AG10803 (cell line): ENCODE data around the gene FTCD.

Experiments
- DNase-seq: peaks from one replicate; pipeline ENCODE4 v3.0.0; 2010; ENCODE audit warnings: low read depth
- H3K4me3 ChIP-seq: 2 replicates; pipeline ENCODE4 v1.5.1; 2011; ENCODE audit warnings: mild to moderate bottlenecking, low read length, control low read depth
- TF ChIP-seq, protein P1 (sequence below): conservative IDR thresholded peaks from 2 replicates; pipeline ENCODE4 v1.5.1; 2011; ENCODE audit warnings: mild to moderate bottlenecking, low read length, control low read depth, inconsistent platforms

FTCD gene

DNA sequence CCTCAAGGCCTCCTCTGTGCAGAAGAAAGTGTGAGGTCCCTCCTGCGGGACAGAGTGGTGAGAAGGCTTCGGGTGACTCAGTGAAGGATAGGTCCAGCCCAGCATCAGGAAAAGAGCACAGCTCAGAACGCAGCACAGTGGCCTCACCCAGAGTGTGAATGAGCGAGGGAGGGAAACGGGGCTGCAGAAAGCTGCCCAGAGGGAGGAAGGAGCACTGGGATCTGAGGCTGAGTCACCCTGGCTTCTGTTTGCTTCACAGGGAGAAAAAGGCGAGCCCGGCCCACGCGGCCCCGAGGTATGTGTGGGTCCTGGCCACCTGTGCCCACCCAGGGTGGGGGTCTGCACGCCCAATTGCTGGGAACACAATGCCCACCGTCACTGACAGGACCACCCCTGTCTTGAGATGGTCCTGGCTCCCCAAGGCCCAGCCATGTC lies 33.1 kb downstream of the FTCD start:
- H3K4me3 ChIP-seq, result no peak overlapping the region
- peak; percentile 74 for DNase-seq
- TF ChIP-seq, protein P1, sequence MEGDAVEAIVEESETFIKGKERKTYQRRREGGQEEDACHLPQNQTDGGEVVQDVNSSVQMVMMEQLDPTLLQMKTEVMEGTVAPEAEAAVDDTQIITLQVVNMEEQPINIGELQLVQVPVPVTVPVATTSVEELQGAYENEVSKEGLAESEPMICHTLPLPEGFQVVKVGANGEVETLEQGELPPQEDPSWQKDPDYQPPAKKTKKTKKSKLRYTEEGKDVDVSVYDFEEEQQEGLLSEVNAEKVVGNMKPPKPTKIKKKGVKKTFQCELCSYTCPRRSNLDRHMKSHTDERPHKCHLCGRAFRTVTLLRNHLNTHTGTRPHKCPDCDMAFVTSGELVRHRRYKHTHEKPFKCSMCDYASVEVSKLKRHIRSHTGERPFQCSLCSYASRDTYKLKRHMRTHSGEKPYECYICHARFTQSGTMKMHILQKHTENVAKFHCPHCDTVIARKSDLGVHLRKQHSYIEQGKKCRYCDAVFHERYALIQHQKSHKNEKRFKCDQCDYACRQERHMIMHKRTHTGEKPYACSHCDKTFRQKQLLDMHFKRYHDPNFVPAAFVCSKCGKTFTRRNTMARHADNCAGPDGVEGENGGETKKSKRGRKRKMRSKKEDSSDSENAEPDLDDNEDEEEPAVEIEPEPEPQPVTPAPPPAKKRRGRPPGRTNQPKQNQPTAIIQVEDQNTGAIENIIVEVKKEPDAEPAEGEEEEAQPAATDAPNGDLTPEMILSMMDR, result no peak

DNA sequence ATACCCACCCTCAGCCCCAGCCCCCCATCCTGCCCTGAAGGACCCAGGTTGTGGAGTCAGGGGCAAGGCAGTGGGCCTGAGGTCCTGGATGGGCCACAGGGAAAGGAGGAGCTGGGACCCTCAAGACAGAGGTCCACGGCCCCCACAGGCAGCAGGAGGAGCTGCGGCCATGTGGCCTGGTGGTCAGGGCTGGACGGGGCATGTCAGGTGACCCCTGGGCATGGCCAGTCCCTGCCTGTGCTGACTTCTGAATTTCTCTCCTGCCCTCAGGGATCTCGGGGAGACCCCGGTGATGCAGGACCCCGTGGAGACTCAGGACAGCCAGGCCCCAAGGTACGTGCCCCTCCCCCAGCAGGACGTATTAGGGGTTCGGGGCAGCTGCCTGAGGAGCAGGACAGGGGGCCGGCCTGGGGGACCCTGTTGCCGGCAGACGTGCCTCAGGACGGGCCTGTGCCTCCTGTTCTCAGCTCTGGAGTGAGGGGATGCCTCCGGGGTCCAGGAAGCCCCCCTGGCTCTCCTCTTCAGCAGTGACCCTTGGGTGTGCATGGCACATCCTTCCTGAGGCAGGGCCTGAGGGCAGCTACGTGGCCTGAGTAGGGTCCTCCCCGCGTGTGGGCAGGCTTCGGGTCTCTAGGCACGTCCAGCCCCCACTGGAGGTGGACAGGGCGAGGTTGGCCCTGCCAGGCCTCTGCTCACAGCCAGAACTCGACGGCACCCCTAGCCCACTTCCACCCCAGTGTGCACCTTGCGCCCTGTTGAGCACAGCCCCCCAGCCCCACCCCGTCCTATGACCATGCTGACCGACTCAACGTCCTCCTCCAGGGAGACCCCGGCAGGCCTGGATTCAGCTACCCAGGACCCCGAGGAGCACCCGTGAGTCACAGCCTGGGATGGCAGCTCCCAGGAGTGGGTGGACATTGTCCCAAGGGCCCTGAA lies 33.8 kb downstream of the FTCD start:
- H3K4me3 ChIP-seq, result no peak overlapping the region
- no peak for DNase-seq
- TF ChIP-seq, protein P1, result no peak

DNA sequence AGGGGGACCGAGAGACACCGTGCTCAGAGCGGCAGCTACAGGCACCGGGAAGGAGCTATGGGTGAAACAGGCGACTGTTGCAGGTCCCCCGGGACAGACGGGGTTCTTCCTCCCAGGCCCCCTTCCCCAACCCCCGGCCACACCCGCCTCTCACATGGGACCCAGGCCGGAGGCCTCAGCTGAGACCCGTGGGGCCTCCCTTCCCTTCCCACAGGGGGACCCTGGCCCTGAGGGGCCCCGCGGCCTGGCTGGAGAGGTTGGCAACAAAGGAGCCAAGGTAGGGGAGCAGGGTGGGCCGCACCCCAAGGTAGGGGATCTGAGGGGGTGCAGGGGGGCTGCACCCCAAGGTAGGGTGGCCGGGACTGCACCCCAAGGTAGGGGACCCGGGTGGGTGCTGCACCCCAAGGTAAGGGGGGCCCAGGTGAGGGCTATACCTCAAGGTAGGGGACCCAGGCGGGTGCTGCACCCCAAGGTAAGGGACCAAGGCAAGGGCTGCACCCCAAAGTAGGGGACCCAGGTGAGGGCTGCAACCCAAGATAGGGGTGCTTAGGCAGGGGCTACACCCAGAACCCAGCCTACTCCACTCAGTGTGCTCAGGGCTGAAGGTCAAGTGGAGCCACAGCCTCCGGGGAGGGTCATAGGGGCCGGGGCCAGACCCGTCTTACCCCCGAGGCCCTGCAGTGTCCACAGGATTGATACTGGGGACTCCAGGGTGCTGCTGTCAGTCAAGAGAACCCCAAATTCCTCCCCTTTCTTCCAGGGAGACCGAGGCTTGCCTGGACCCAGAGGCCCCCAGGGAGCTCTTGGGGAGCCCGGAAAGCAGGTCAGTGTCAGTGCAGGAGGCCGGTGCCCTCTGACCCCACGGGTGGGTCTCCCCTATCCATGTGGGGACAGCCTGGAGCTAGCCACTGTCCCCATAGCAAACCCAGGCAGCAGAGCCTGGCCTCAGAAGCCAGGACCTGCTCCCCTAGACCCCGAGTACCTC lies 34.8 kb downstream of the FTCD start:
- H3K4me3 ChIP-seq, result no peak overlapping the region
- DNase-seq, result no peak
- TF ChIP-seq, protein P1, result no peak

DNA sequence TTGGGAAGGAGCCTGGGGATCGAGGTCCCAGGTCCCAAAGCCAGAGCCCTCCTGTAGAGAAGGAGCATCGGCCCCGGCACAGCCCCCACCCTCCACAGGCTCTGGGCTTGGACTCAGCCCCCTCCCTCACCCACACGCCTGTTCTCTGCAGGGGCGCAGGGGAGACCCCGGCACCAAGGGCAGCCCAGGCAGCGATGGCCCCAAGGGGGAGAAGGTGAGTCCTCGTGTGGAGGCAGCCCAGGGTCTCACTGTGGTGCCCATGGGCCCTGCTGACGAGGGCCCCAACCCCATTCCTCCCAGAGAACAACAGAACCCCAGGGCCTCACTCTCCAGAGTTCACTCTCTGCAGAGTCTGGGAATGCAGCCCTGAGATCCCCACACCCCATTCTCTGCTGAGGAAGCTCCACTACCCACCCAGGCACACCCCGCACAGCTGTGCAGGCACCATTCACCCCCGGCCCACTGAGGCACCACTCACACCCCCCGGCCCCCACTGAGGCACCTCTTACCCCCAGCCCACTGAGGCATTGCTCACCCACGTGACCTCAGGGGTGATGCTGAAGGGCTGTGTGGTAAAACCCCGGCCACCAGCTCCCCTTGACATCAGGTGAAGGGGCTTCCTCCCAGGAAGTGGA lies 35.6 kb downstream of the FTCD start:
- H3K4me3 ChIP-seq, result no peak overlapping the region
- TF ChIP-seq, protein P1, result no peak
- no peak for DNase-seq

DNA sequence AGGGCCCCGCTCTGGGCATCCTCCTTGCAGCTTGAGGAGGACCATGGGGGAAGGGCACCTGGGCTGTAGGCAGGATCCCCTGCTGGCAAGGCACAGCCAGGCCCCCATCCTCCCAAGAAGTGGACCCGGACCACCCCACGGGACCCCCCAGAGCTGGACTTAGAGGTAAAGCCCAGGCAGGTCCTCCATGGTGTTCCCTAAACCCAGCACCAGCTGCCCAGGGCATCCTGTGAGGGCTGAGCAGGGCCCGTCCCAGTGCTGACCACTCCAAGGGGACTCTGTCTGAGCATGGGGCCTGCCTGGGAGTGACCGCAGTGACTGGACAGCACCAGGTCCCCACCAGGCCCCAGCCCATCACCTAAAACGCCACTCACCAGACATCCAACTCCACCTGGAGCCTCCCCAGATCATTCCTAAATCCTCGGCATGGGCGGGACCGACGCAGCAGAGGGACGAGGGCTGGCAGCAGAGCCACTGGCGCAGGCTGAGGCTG lies 36.2 kb downstream of the FTCD start:
- TF ChIP-seq, protein P1, result no peak
- DNase-seq, result no peak
- H3K4me3 ChIP-seq, result no peak overlapping the region

DNA sequence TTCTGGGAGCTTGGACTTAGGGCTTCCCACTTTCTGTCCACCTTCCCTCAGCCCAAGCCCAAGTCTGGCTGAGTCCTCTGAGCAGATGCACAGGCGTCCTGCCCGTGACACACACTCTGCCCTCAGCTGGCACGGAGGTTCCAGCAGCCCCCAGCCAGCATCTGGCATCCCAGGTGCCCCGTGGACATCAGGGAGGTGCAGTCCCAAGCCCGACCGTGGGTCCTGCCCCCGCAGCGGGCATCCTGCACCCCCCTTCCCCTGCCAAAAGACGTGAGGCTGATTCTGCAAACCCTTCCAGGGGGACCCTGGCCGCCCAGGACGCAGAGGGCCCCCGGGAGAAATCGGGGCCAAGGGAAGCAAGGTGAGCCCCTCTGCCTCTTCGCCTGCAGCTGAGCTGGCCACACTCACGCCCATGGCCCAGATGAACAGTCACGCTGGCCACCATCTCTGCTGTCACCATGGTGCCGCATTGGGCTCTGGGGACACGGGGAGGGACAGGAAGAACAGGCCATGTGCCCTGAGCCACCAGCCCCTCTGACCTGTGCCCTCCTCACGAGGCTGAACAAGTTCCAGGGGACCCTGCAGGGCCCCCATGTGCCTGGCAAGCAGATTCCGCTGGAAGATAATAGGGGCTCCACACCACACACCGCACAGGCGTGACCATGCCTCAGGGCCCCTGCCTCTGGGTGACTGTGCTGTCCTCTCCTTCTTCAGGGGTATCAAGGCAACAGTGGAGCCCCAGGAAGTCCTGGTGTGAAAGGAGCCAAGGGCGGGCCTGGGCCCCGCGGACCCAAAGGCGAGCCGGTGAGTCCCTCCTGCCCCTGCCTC lies 36.8 kb downstream of the FTCD start:
- TF ChIP-seq, protein P1, result no peak
- DNase-seq, result no peak
- no peak overlapping the region for H3K4me3 ChIP-seq
